Neural cell (in vitro differentiated cells): Measurements from ENCODE around the gene DUSP12. TPM values are rescaled to one million over a fixed set of nuclear protein-coding genes. Genes with fewer than 3 reads are reported as not detected.

Source experiments
- H2AFZ ChIP-seq: fragments of 200-600, 300-800 bp; sonication (generic), shearing (Covaris generic); 2 replicates; pipeline ENCODE4 v1.6.0; 2014; ENCODE audit warnings: low read depth, mild to moderate bottlenecking, antibody characterized with exemption, low read length, moderate library complexity
- H3F3A ChIP-seq: fragments of 200-600 bp; shearing (Covaris generic); 2 replicates; pipeline ENCODE4 v1.6.1; 2016; ENCODE audit warnings: mild to moderate bottlenecking, moderate library complexity, mixed read lengths, antibody characterized with exemption, low read length; ENCODE audit not compliant: insufficient read depth, poor library complexity, severe bottlenecking
- H3K27ac ChIP-seq: fragments of 200-600, 300-800 bp; sonication (generic), shearing (Covaris generic); 2 replicates; pipeline ENCODE4 v1.5.1; 2014; ENCODE audit warnings: mild to moderate bottlenecking, low read length, moderate library complexity
- H3K27me3 ChIP-seq: fragments of 300-800, 200-600 bp; sonication (generic), shearing (Covaris generic); 2 replicates; pipeline ENCODE4 v1.6.0; 2014; ENCODE audit warnings: mild to moderate bottlenecking, low read depth, low read length, moderate library complexity; ENCODE audit not compliant: insufficient read depth
- H3K36me3 ChIP-seq: fragments of 300-800, 200-600 bp; sonication (generic), shearing (Covaris generic); 2 replicates; pipeline ENCODE4 v1.5.1; 2014; ENCODE audit warnings: mild to moderate bottlenecking, antibody characterized with exemption, low read length, moderate library complexity; ENCODE audit not compliant: insufficient read depth
- H3K4me2 ChIP-seq: fragments of 300-800, 200-600 bp; sonication (generic), shearing (Covaris generic); 2 replicates; pipeline ENCODE4 v1.6.0; 2014; ENCODE audit warnings: mild to moderate bottlenecking, low read length
- H3K4me3 ChIP-seq: fragments of 300-800, 200-600 bp; sonication (generic), shearing (Covaris generic); 2 replicates; pipeline ENCODE4 v1.5.1; 2014; ENCODE audit warnings: mild to moderate bottlenecking, low read length, moderate library complexity
- H3K79me2 ChIP-seq: fragments of 200-600 bp; shearing (Covaris generic); replicated peaks from 2 replicates; pipeline ENCODE4 v1.6.0; 2014; ENCODE audit warnings: mild to moderate bottlenecking, low read length, moderate library complexity; ENCODE audit not compliant: insufficient read depth
- H3K9ac ChIP-seq: fragments of 300-800, 200-600 bp; sonication (generic), shearing (Covaris generic); 2 replicates; pipeline ENCODE4 v1.6.1; 2016; ENCODE audit warnings: mild to moderate bottlenecking, low read length, mixed read lengths
- H3K9me2 ChIP-seq: fragments of 200-600 bp; shearing (Covaris generic); 2 replicates; pipeline ENCODE4 v1.6.1; 2016; ENCODE audit warnings: mild to moderate bottlenecking, low read length, mixed read lengths; ENCODE audit not compliant: insufficient read depth
- H3K9me3 ChIP-seq: fragments of 200-600, 300-800 bp; sonication (generic), shearing (Covaris generic); 2 replicates; pipeline ENCODE4 v1.6.1; 2016; ENCODE audit warnings: mild to moderate bottlenecking, mixed run types, low read length, moderate library complexity, mixed read lengths
- H4K20me1 ChIP-seq: fragments of 200-600 bp; shearing (Covaris generic); 2 replicates; pipeline ENCODE4 v1.6.1; 2016; ENCODE audit warnings: mild to moderate bottlenecking, mixed run types; ENCODE audit not compliant: insufficient read depth
- EP300 ChIP-seq: fragments of 450-650 bp; conservative IDR thresholded peaks from 2 replicates; pipeline ENCODE4 v1.6.1; 2014; ENCODE audit warnings: antibody characterized with exemption, mild to moderate bottlenecking, moderate library complexity; ENCODE audit not compliant: poor library complexity, severe bottlenecking
- EZH2 ChIP-seq: fragments of 200-600, 300-800 bp; shearing (Covaris generic), sonication (generic); IDR thresholded peaks from 2 replicates; pipeline ENCODE4 v1.6.1; 2014; ENCODE audit warnings: antibody characterized with exemption, low read length, borderline replicate concordance, mild to moderate bottlenecking; ENCODE audit not compliant: insufficient read depth, poor library complexity, severe bottlenecking
- MXI1 ChIP-seq: fragments of 450-650 bp; conservative IDR thresholded peaks from 2 replicates; pipeline ENCODE4 v1.6.1; 2014; ENCODE audit warnings: antibody characterized with exemption, mild to moderate bottlenecking; ENCODE audit not compliant: poor library complexity, severe bottlenecking
- POLR2AphosphoS5 ChIP-seq: IDR thresholded peaks from 2 replicates; pipeline ENCODE4 v1.6.1; 2012
- RAD21 ChIP-seq: fragments of 450-650 bp; conservative IDR thresholded peaks from 2 replicates; pipeline ENCODE4 v1.6.1; 2014; ENCODE audit warnings: antibody characterized with exemption, mild to moderate bottlenecking, moderate library complexity
- SMC3 ChIP-seq: fragments of 450-650 bp; conservative IDR thresholded peaks from 2 replicates; pipeline ENCODE4 v1.6.1; 2014; ENCODE audit warnings: antibody characterized with exemption, mild to moderate bottlenecking, moderate library complexity; ENCODE audit not compliant: poor library complexity
- TAF1 ChIP-seq: IDR thresholded peaks from 2 replicates; pipeline ENCODE4 v1.6.1; 2012; ENCODE audit warnings: low read depth
- polyA plus RNA-seq: library from polyadenylated mRNA; depleted of rRNA; stranded (reverse); fragments of >200 nt; gene quantifications from 2 replicates; pipeline ENCODE4 v1.2.3, GENCODE V29; 2014
- TF ChIP-seq, protein P1 (sequence below): fragments of 450-650 bp; IDR thresholded peaks from 2 replicates; pipeline ENCODE4 v1.5.1; 2014; ENCODE audit warnings: antibody characterized with exemption, mild to moderate bottlenecking, moderate library complexity; ENCODE audit not compliant: poor library complexity, severe bottlenecking
- TF ChIP-seq, protein P2 (sequence below): IDR thresholded peaks from 2 replicates; pipeline ENCODE4 v1.6.1; 2012; ENCODE audit warnings: borderline replicate concordance

DUSP12 gene
- polyA plus RNA-seq, 1 donor from 2014 or later: 209 TPM

DNA sequence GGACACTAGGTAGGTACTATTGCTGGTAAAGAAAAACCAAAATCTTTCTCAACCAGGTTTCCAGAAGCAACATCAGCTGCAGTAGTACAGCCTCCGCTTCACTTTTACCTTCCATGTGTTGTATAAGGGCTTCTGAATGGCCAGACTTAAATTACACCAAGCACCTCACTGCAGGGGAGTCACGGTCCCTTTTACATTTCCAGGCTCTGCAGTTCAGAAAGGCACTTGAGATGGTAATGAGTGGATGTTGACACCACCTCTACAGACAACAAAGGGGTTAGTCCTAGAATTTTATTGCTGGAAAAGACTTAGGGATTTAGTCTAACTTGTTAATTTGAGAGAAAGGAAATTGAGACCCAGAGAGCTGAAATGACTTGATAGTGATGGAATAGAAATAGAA, 12.0 kb upstream of the DUSP12 start:
- Histone ChIP-seq H2AFZ (no peak overlapping the region), H3K4me3 (no peak overlapping the region), H3K27ac (no peak overlapping the region), H3K79me2 (no peaks in the 10 kb centered on the region), H3K36me3 (no peaks in the 10 kb centered on the region), H3K4me2 (no peak overlapping the region), H3K9me3 (no peaks in the 10 kb centered on the region), H4K20me1 (no peaks in the 10 kb centered on the region), H3K9me2 (no peaks in the 10 kb centered on the region), H3F3A (no peaks in the 10 kb centered on the region), H3K27me3 (no peaks in the 10 kb centered on the region), H3K9ac (no peak overlapping the region)
- TF ChIP-seq EP300: no peak
- TF ChIP-seq POLR2AphosphoS5: no peak
- no peak for TF ChIP-seq MXI1
- TF ChIP-seq RAD21: no peak
- TF ChIP-seq EZH2: no peak
- TF ChIP-seq, protein P1, sequence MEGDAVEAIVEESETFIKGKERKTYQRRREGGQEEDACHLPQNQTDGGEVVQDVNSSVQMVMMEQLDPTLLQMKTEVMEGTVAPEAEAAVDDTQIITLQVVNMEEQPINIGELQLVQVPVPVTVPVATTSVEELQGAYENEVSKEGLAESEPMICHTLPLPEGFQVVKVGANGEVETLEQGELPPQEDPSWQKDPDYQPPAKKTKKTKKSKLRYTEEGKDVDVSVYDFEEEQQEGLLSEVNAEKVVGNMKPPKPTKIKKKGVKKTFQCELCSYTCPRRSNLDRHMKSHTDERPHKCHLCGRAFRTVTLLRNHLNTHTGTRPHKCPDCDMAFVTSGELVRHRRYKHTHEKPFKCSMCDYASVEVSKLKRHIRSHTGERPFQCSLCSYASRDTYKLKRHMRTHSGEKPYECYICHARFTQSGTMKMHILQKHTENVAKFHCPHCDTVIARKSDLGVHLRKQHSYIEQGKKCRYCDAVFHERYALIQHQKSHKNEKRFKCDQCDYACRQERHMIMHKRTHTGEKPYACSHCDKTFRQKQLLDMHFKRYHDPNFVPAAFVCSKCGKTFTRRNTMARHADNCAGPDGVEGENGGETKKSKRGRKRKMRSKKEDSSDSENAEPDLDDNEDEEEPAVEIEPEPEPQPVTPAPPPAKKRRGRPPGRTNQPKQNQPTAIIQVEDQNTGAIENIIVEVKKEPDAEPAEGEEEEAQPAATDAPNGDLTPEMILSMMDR: no peak
- no peak for TF ChIP-seq SMC3

DNA sequence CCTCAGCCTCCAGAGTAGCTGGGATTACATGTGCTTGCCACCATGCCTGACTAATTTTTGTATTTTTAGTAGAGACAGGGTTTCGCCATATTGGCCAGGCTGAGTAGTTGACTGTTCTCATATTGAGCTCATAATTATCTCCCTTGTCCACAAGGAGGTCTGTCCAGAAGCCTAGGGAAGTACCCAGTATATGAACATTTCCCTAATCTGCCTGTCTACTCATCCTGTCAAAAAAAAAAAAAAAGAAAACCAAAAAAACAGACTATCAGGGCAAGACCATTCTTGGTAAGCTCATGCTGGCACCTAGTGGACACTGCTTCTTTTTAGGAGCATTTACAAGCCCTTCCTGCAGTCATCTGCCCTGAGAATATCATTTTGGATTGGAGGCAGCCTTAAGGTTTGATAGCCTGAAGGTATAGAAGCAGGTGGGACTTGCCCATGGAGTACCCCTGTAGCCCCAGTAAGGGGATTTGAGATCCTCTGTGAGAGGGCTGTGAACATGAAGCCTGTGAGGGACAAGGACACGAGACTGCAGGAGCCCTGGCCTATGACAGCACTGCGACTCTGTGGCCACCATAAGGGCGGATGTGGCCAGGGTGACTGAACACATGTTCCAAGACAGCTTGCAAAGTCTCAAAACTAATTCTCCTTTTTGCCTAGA, 10.8 kb upstream of the DUSP12 start:
- TF ChIP-seq SMC3: no peak
- TF ChIP-seq, protein P2, sequence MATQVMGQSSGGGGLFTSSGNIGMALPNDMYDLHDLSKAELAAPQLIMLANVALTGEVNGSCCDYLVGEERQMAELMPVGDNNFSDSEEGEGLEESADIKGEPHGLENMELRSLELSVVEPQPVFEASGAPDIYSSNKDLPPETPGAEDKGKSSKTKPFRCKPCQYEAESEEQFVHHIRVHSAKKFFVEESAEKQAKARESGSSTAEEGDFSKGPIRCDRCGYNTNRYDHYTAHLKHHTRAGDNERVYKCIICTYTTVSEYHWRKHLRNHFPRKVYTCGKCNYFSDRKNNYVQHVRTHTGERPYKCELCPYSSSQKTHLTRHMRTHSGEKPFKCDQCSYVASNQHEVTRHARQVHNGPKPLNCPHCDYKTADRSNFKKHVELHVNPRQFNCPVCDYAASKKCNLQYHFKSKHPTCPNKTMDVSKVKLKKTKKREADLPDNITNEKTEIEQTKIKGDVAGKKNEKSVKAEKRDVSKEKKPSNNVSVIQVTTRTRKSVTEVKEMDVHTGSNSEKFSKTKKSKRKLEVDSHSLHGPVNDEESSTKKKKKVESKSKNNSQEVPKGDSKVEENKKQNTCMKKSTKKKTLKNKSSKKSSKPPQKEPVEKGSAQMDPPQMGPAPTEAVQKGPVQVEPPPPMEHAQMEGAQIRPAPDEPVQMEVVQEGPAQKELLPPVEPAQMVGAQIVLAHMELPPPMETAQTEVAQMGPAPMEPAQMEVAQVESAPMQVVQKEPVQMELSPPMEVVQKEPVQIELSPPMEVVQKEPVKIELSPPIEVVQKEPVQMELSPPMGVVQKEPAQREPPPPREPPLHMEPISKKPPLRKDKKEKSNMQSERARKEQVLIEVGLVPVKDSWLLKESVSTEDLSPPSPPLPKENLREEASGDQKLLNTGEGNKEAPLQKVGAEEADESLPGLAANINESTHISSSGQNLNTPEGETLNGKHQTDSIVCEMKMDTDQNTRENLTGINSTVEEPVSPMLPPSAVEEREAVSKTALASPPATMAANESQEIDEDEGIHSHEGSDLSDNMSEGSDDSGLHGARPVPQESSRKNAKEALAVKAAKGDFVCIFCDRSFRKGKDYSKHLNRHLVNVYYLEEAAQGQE: no peak
- TF ChIP-seq MXI1: no peak
- no peak for TF ChIP-seq TAF1
- no peak for TF ChIP-seq POLR2AphosphoS5
- no peak for TF ChIP-seq EP300
- TF ChIP-seq RAD21: no peak
- TF ChIP-seq, protein P1: no peak
- no peak overlapping the region for H3K4me2 ChIP-seq
- no peak overlapping the region for H3K27ac ChIP-seq
- no peaks in the 10 kb centered on the region for H3K9me2 ChIP-seq
- no peak overlapping the region for H2AFZ ChIP-seq
- no peak overlapping the region for H3K4me3 ChIP-seq
- no peaks in the 10 kb centered on the region for H3K9me3 ChIP-seq
- no peaks in the 10 kb centered on the region for H3F3A ChIP-seq
- no peaks in the 10 kb centered on the region for H3K36me3 ChIP-seq
- H3K27me3 ChIP-seq: no peaks in the 10 kb centered on the region
- no peaks in the 10 kb centered on the region for H4K20me1 ChIP-seq
- no peak overlapping the region for H3K9ac ChIP-seq
- H3K79me2 ChIP-seq: no peaks in the 10 kb centered on the region
